Fibroblast of skin of right biceps (primary cell): ENCODE measurements around the gene SVOPL.
"Not testable (repeated sequence)": the region's sequence is repeated elsewhere in the genome, so short reads cannot be mapped to it uniquely, and the experiment has no call there.

Experiments used
- DNase-seq: peaks from one replicate; pipeline ENCODE4 v3.0.0-alpha.2; 2013

Gene SVOPL, protein sequence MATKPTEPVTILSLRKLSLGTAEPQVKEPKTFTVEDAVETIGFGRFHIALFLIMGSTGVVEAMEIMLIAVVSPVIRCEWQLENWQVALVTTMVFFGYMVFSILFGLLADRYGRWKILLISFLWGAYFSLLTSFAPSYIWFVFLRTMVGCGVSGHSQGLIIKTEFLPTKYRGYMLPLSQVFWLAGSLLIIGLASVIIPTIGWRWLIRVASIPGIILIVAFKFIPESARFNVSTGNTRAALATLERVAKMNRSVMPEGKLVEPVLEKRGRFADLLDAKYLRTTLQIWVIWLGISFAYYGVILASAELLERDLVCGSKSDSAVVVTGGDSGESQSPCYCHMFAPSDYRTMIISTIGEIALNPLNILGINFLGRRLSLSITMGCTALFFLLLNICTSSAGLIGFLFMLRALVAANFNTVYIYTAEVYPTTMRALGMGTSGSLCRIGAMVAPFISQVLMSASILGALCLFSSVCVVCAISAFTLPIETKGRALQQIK

DNA sequence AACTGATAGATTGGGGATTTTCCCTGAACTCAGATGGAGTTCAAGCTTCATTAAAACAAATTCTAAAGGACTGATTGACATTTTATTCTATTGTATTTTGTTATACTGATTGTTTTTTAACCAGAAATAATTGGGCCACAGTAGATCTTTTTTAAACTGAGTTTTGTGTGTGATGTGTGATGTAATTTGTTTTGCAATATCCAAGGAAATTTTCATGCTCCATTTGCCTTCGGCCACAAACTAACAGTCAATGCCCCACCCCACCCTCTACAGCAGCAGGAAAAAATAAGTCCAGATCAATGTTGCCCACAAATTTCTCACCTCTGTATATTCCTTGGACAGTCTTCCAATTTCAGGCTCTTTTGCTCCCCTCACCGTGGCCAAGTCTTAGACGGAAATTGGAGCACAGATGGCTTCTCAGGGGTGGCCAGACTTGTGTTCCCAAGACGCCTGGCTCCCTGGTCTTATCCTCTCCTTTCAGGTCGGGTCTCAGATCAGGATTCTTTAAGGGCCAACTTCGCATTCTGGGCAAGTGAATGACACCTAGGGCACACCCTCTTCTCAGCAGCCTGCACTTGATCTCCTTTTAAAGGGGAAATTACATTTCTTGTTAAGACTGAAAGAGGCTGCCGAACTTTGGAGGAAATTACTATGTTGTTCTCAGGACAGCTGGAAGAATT lies at the start of gene SVOPL:
SVOPL (minus strand) TSS at position 506 of the 680 bp plus-strand sequence. CDS start 22,317 bp downstream, outside the sequence.
- DNase-seq, result no peak

DNA sequence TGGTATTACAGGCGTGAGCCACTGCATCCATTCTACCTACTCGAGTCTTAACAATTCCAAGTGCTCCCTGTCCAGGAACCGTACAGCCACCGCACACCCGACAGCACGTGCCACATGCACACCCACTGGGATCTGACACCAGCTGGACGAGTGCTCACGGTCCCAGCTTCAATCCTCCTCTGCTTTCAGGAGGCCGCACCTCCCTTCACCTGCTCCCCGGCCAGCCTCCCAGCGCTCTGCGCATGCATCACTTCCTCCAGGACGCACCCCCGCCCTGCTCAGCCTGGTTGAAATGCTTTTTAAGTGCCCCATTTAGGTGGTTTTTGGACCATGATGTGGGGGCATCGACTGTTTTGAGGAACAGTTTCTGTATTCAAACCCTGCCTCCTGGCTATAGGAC lies 49.3 kb upstream of the SVOPL start:
- no peak for DNase-seq

- DNase-seq, result no peak
Observed at GRCh38 chr7:138749960-138750359, 48.8 kb upstream of the SVOPL start.

DNA sequence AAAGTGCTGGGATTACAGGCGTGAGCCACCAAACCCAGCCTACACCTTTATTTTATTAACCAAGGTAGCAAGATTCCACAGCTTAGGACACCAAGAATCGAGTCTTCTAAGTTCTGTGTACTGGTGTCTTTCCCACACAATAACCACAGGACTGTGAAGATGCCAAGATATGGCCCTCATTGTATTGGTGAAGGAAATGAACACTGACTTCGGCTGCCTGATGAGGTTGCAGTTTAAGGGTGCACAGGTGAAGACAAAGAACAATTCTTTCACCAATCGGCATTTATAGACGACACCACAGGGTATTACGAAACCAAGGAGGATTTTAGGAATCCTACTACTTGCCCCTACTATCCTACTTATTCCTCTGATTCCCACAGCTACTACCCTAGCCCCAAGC lies 47.5 kb upstream of the SVOPL start:
- no peak for DNase-seq

DNA sequence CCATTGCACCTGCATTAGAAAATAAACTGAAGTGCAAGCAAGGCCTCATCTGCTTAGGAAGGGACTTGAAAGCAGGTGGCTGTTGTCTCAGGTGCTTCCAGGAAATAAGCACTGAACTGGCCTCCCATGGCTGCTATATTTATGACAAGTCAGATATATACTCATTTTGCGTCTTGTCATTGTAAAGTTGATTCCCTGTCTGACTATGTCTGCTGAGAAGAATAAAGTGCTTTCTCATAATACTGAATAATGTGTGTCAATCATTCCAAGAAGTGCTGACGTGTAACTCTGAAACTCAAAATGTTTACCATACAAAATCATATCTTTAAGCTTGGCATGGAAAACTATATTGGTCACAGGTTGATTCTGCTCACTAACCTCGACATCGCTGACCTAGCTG lies 44.9 kb upstream of the SVOPL start:
- no peak for DNase-seq

GRCh38 chr7:138745189-138745588 lies 44.0 kb upstream of the SVOPL start:
- no peak for DNase-seq

DNA sequence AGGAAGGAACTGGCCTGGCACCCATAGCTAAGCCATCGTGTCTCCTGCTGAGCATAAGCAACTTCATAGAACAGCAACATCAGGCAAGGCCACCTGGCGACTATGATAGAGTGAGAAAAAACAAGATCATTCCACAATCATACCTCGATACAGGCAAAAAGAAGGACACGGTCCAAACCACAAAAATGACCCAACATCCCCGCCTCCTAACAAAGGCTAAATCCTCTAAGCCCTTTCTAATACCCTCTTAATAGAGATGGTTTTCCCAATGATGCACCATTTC lies 40.2 kb upstream of the SVOPL start:
- no peak for DNase-seq

DNA sequence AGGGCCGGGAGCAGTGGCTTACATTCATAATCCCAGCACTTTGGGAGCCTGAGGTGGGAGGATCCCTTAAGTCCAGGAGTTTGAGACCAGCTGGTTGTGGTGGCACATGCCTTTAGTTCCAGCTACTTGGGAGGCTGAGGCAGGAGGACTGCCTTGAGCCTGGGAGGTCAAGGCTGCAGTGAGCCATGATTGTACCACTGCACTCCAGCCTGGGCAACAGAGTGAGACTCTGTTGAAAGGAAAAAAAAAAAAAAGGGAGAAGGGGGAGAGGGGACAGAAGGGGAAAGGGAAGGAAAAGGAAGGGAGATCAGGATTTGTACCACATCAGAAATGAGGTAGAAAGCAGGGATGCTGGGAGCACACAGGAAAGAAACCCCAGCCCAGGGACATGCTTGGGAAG lies 38.7 kb upstream of the SVOPL start:
- no peak for DNase-seq

DNA sequence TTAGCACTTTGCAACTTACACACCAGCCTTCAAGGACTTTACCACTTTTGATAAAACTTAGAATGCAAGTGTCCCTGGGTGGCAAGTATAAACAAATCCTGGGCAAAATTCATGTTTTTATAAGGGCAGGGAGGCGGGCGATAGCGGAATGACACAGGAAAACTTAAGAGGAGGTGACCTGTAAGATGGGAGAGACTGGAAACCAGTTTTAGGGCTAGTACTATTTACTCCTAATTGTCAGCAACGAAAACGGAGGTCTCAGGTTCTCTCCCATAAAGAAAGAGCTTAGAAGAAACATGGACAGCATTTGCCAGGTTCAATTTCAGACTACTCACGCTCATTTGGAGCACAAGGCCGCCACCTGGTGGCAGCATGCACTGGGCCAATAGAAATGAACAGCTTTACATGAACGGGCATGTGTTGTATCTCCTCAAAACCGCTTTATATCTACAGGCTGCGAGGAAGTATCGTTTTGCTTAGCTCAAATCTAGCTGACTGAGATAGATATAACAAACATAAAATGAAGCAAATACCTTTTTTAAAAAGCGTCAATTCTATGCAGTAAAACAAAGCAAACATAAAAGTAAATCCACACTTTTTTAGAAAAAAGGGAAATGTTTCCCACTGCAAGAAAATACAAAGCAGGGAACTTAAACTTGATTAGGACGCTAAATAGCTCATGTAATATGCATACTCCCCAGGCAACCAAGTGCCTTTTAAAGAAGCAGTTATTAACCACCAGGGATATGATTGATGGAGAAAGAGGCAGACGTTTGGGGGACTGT lies 37.6 kb upstream of the SVOPL start:
- peak; percentile 66 for DNase-seq

- DNase-seq, result no peak
Observed at GRCh38 chr7:138738114-138738513, 37.0 kb upstream of the SVOPL start.

DNA sequence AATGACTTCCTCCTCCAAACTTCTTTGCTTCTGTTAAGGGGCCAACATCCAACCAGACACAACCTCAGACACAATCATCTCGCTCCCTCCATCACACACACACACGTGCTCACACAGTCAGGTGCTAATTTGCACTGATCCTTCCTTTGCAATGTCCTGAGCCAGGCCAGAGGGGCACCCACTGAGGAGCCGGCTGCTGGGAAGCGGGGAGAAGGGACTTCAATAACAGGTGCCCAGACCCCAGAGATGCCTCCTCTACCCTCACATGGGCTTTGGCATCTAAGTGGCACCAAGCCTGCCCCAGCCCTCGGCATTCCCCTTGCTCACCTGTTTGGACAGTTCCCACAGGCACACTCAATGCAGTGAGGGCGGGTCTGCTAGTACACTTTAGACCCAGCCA lies 34.2 kb upstream of the SVOPL start:
- no peak for DNase-seq

DNA sequence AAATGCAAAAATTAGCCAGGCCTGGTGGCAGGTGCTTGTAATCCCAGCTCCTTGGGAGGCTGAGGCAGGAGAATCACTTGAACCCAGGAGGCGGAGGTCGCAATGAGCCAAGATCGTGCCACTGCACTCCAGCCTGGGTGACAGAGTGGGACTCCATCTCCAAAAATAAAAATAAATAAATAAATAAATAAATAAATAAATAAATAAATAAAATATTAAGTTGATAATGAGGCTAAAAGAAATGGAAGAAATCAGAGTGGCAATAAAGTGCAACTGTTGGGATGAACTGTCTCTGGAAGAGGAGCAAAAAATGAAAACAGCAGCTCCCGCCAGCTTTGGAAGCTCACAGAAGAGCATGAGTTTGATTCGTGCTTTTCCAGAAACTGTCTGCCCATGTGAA lies 30.6 kb upstream of the SVOPL start:
- DNase-seq, result not testable (repeated sequence)

DNA sequence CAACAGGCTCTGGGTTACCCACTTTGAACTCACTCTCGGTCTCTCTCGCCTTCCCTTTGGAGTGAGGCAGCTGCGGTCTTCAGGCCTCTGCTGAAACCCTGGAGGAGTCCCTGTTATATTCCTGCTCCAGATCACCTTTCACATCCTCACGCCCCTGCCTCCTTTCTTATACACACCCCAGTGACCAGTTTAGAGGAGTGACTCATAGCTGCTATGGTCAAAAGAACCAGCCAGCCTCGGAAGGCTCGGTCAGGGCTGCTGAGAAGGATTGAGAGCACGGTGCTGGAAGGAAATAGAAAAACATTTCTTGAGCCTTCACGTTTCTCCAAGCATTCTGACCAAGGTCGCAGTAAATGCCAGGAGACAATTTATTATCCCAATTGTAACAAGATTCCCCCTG lies 28.3 kb upstream of the SVOPL start:
- DNase-seq, result no peak

DNA sequence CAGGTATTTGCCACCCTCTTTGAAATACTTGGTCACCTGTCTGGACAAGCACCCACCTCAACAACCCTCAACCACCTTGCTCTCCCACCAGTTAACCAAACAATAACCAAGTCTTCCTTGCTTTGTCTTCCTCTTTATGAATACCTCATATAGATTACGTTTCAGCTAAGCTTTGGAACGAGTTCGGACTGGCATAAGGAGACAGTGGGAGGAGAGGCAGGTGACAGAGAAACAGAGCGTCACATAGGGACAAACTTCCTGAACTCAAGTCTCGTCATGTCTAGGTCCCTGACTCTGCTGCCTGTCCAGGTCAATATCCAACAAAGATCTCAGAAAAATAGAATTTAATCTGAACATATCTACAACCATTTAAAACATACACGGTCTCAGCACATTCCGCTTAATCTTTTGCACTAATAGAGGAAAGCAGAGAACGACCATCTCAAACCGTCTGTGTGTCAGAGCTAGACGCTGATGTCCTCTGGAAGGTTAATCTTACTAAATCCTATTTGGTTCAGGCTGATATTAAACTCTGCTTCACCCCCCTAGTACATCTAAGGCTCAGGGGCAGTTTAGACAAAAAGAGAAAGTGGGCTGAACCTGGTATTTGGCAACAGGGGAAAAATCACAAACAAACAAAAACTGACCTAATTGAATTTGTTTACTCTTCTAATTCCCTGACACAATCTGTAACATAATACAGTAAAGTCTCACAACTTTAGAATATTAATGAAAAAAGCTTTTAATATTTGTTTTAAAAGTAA lies 26.4 kb upstream of the SVOPL start:
- DNase-seq, result no peak

DNA sequence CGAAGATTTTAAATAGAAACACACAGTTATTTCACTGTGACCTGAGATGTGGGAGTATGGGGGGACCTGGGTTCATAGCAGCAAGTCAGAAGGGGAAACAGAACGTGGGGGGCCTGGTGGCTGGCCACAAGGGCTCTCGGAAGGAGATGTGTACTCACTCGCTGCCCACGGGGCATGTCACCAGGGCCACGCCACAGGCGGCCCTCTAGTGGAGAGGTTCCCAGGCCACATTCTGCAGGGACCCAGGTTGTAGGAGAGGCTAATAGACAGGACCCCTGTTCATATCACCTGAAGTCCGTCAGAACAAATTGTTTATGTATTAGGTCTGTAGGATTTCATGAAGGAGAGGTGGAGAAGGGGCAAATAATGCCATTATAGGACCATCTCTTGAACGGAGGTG lies 25.1 kb upstream of the SVOPL start:
- DNase-seq, result no peak

- DNase-seq, result no peak
Observed at GRCh38 chr7:138720286-138720685, 19.1 kb upstream of the SVOPL start.

GRCh38 chr7:138716889-138717288 lies 15.7 kb upstream of the SVOPL start:
- no peak for DNase-seq

DNA sequence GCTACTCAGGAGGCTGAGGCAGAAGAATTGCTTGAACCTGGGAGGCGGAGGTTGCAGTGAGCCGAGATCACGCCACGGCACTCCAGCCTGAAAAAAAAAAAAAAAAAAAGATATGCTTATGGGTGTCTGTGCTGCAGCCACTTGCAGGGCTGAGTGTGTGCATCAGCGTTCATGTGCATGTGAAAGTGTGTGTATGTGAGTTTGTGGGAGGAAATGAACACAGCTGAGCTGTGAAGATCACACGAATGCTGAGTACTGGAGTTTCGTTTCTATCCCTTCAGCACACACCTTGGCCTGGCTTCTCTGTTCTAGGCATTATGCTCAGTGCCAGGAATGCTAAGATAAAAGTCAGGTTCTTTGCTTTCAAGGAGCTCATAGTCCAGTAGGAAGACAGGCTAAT lies 12.0 kb upstream of the SVOPL start:
- no peak for DNase-seq

- DNase-seq, result no peak
Observed at GRCh38 chr7:138712652-138713051, 11.5 kb upstream of the SVOPL start.

DNA sequence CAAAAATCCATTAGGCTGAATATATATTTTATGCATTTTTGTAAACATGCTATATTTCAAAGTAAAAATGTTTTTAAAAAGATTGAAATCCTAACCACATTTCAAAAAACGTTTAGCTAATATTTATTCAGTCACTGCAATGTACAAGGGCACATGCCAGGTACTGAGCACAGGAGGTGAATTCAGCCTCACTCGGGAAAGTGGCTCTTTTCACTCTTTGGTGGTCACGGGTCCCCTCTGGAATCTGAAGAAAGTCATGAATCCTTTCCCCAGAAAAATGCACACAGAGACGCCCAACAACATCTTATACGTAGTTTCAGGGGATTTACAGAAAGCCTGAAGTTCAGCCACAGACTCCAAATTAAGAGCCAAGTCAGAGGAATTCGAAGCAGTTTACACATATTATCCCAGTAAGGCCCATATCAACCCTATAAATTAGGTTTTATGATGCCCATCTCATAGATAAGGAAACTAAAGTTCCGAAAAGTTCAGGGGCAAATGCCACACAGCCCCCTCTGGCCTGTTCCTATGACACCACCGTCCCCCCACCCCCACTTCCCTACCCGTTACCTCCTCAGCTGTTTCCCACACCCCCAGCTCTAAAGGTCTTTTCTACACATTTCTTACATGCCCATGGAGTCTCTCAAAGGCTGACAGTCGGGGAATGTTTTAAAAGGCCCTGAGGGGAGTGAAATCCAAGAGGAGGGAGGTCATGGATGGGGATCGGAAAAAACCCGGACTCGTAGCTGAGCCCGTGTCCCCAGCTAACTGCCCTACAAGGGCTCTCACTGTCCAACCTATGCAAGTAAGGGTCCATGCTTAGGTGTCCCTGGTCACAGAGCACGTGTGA lies 9.6 kb upstream of the SVOPL start:
- DNase-seq, result no peak

DNA sequence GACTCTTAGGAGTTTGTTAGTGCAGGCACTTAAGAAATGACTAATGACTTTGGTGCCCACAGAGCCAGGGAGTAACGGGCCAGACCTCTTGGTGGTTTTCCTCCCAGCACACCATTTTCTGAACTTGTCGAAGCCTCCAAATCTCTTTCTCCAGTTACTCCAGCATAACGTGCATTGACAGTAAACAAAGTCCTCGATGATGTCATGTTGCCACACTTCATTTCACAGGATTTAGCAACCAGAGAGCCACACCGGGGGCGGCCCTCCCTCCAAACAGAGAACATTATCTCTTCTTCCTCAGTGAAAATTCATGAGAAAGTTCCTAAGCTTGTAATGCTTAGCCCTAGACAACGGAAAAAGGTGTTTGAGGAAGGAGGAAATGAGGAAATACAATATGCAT lies 4.0 kb upstream of the SVOPL start:
- no peak for DNase-seq

DNA sequence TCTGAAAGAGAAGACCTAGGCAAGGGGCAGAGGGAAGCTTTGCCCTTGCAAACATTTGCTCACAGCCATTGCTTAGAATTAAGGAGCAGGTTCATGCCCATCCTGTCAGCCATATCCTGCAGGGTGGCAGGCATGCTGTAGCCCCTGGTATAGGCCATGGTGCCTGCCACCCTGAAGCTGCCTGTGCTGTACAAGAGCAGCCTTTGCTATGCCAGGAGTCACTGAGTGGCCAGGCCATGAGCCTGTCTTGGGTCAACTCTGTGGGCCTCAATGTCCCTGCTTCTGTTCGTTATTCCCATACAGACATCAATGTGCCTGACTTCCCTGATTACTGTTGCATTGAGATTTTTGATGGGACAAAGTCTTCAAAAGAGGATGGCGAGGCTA lies 368 bp upstream of the SVOPL start:
- DNase-seq, result no peak
